Upper lobe of left lung (tissue), 6 donors: Measurements from ENCODE around the gene PPP4R3B. TPM values are rescaled to one million over a fixed set of nuclear protein-coding genes. Genes with fewer than 3 reads are reported as not detected.
A peak's percentile ranks its signal among the peaks of the same experiment; 100 is the strongest.

ENCODE experiments used
- ATAC-seq, 2 donors: fragments of 200-7000 bp; cut with Tn5 transposase; one replicate each; pipeline ENCODE4 v1.9.1; 2022; ENCODE audit warnings: mild to moderate bottlenecking in 2 of 2, moderate library complexity in 2 of 2; ENCODE audit not compliant: low FRiP score in 2 of 2
- DNase-seq, 2 donors: peaks; one replicate each; pipeline ENCODE4 v3.0.0-alpha.2; 2019 to 2020
- H3K27ac ChIP-seq, 4 donors: fragments of 200-600 bp; sonication (generic); one replicate each; pipeline ENCODE4 v1.5.1; 2016 to 2019
- H3K27me3 ChIP-seq, 4 donors: fragments of 200-600 bp; sonication (generic); one replicate each; pipeline ENCODE4 v1.5.1; 2017 to 2019
- H3K36me3 ChIP-seq, 4 donors: fragments of 200-600 bp; sonication (generic); one replicate each; pipeline ENCODE4 v1.5.1; 2016 to 2019
- H3K4me1 ChIP-seq, 4 donors: fragments of 200-600 bp; sonication (generic); one replicate each; pipeline ENCODE4 v1.5.1; 2018 to 2019
- H3K4me3 ChIP-seq, 4 donors: fragments of 200-600 bp; sonication (generic); one replicate each; pipeline ENCODE4 v1.5.1; 2017 to 2019; ENCODE audit warnings: mild to moderate bottlenecking in 2 of 4, moderate library complexity in 1 of 4
- H3K9me3 ChIP-seq, 4 donors: fragments of 200-600 bp; sonication (generic); one replicate each; pipeline ENCODE4 v1.5.1; 2018 to 2019
- EP300 ChIP-seq, 4 donors: sonication (generic); formaldehyde crosslinking; IDR thresholded peaks; one replicate each; pipeline ENCODE4 v1.5.1; 2017; ENCODE audit warnings: antibody characterized with exemption in 4 of 4, control low read depth in 2 of 4
- POLR2A ChIP-seq, 4 donors: fragments of 450-650 bp; IDR thresholded peaks; one replicate each; pipeline ENCODE4 v1.5.1; 2016 to 2017; ENCODE audit warnings: antibody characterized with exemption in 4 of 4, mild to moderate bottlenecking in 2 of 4
- POLR2AphosphoS5 ChIP-seq, 2 donors: sonication (generic); formaldehyde crosslinking; IDR thresholded peaks; one replicate each; pipeline ENCODE4 v1.5.1; 2017; ENCODE audit warnings: antibody characterized with exemption in 2 of 2
- WGBS, 2 donors: methylation state at CpG; one replicate each; pipeline ENCODE4 v1.1.5; 2017 to 2018; 5-methylcytosine and 5-hydroxymethylcytosine counted together
- total RNA-seq, 6 donors: library from RNA; depleted of rRNA in 4 of 6; stranded (reverse); fragments of >200 nt in 4 of 6; gene quantifications; one replicate each; pipeline versions ENCODE4 v1.1.0 to v1.2.1, GENCODE V29; 2016 to 2021
- TF ChIP-seq, protein P1 (sequence below), 6 experiments: fragments of 450-650 bp in 4 of 6; fragments of 200-600 bp in 2 of 6; sonication (generic) in 2 of 6; IDR thresholded peaks; one replicate each; pipeline ENCODE4 v1.5.1; 2016 to 2019; ENCODE audit warnings: antibody characterized with exemption in 6 of 6
- donor health status: DM: no; HTN: no; CAD: no; lungs with moderate emphysema.
- donor health status: DM: no; HTN: yes; CAD: no; lungs with severe emphysema.

PPP4R3B gene
- total RNA-seq, 6 donors from 2014 or later, result 37.2 to 117 (median 53.7) TPM

GRCh38 chr2:55526174-55526573, 91.2 kb downstream of the PPP4R3B start:
- no peak for ATAC-seq
- 95 to 98% methylated on average over 1 of the region's 1 CpG for WGBS, 2 donors
- H3K27ac ChIP-seq, result no peak overlapping the region
- no peak for DNase-seq
- TF ChIP-seq, protein P1, sequence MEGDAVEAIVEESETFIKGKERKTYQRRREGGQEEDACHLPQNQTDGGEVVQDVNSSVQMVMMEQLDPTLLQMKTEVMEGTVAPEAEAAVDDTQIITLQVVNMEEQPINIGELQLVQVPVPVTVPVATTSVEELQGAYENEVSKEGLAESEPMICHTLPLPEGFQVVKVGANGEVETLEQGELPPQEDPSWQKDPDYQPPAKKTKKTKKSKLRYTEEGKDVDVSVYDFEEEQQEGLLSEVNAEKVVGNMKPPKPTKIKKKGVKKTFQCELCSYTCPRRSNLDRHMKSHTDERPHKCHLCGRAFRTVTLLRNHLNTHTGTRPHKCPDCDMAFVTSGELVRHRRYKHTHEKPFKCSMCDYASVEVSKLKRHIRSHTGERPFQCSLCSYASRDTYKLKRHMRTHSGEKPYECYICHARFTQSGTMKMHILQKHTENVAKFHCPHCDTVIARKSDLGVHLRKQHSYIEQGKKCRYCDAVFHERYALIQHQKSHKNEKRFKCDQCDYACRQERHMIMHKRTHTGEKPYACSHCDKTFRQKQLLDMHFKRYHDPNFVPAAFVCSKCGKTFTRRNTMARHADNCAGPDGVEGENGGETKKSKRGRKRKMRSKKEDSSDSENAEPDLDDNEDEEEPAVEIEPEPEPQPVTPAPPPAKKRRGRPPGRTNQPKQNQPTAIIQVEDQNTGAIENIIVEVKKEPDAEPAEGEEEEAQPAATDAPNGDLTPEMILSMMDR (IDR thresholded peaks at IDR 0.05), result no peak
- no peak for TF ChIP-seq POLR2AphosphoS5 (IDR thresholded peaks at IDR 0.05)
- no peaks in the 10 kb centered on the region for H3K9me3 ChIP-seq
- H3K36me3 ChIP-seq, result peaks cover 4 to 66% (median 19%) of the 10 kb centered on the region in 4 donors
- no peaks in the 10 kb centered on the region for H3K27me3 ChIP-seq
- H3K4me3 ChIP-seq, result no peak overlapping the region
- H3K4me1 ChIP-seq, result peaks cover 0 to 1% (median under 1%) of the 10 kb centered on the region in 4 donors

- Histone ChIP-seq H3K27ac (no peak overlapping the region), H3K9me3 (no peaks in the 10 kb centered on the region), H3K36me3 (peaks cover 4 to 59% (median 16%) of the 10 kb centered on the region in 4 donors), H3K4me3 (no peak overlapping the region), H3K4me1 (peaks cover 0 to 12% (median 8%) of the 10 kb centered on the region in 4 donors), H3K27me3 (no peaks in the 10 kb centered on the region)
- no peak for TF ChIP-seq EP300 (IDR thresholded peaks at IDR 0.05)
- TF ChIP-seq, protein P1 (IDR thresholded peaks at IDR 0.05), result no peak
- TF ChIP-seq POLR2AphosphoS5 (IDR thresholded peaks at IDR 0.05), result no peak
- TF ChIP-seq POLR2A (IDR thresholded peaks at IDR 0.05), result no peak
- DNase-seq (no peak), ATAC-seq (no peak)
- 98 to 99% methylated on average over 5 of the region's 5 CpGs for WGBS, 2 donors
These were observed 92.5 kb downstream of the PPP4R3B start for GRCh38 chr2:55524884-55525437.

- DNase-seq, result peak in 1 of 2 donors; percentile 25
- Histone ChIP-seq H3K4me3 (peak overlapping the region; percentile 51 to 87 (median 61)), H3K27ac (peak overlapping the region; percentile 72 to 91 (median 80)), H3K4me1 (peaks cover 0 to 16% (median 11%) of the 10 kb centered on the region in 4 donors), H3K9me3 (no peaks in the 10 kb centered on the region), H3K36me3 (peaks cover 0 to 20% (median 3%) of the 10 kb centered on the region in 4 donors), H3K27me3 (no peaks in the 10 kb centered on the region)
- WGBS, 2 donors, result 2 to 4% methylated on average over 30 to 35 of the region's 35 CpGs
- peak; percentile 42 to 48 for ATAC-seq
- TF ChIP-seq, protein P1 (IDR thresholded peaks at IDR 0.05), result no peak
These were observed 97.2 kb downstream of the PPP4R3B start for GRCh38 chr2:55519938-55520885.

GRCh38 chr2:55518841-55519165, 98.6 kb downstream of the PPP4R3B start:
- DNase-seq (peak in 1 of 2 donors; percentile 25), ATAC-seq (peak in 1 of 2 donors; percentile 1)
- Histone ChIP-seq H3K27ac (peak overlapping the region; percentile 76 to 91 (median 85)), H3K27me3 (no peaks in the 10 kb centered on the region), H3K36me3 (peaks cover 0 to 5% (median 0%) of the 10 kb centered on the region in 4 donors), H3K4me3 (peak overlapping the region; percentile 59 to 87 (median 62)), H3K9me3 (no peaks in the 10 kb centered on the region), H3K4me1 (peaks cover 0 to 16% (median 11%) of the 10 kb centered on the region in 4 donors)
- TF ChIP-seq POLR2A (IDR thresholded peaks at IDR 0.05), result no peak
- no peak for TF ChIP-seq POLR2AphosphoS5 (IDR thresholded peaks at IDR 0.05)
- no peak for TF ChIP-seq EP300 (IDR thresholded peaks at IDR 0.05)
- TF ChIP-seq, protein P1 (IDR thresholded peaks at IDR 0.05), result no peak
- 44 to 45% methylated on average over 9 of the region's 9 CpGs for WGBS, 2 donors
